Body of pancreas (tissue), 4 donors: ENCODE measurements around the gene RABGGTA.

Source experiments
- POLR2A ChIP-seq, 3 donors: fragments of 450-650 bp; IDR thresholded peaks; one replicate each; pipeline ENCODE4 v1.6.1; 2016; ENCODE audit warnings: antibody characterized with exemption in 3 of 3, mild to moderate bottlenecking in 2 of 3
- TF ChIP-seq, protein P1 (sequence below), 7 experiments: fragments of 450-650 bp in 4 of 7; fragments of 200-600 bp in 3 of 7; sonication (generic) in 3 of 7; IDR thresholded peaks; one replicate each; pipeline ENCODE4 v1.5.1; 2016 to 2019; ENCODE audit warnings: antibody characterized with exemption in 7 of 7

DNA sequence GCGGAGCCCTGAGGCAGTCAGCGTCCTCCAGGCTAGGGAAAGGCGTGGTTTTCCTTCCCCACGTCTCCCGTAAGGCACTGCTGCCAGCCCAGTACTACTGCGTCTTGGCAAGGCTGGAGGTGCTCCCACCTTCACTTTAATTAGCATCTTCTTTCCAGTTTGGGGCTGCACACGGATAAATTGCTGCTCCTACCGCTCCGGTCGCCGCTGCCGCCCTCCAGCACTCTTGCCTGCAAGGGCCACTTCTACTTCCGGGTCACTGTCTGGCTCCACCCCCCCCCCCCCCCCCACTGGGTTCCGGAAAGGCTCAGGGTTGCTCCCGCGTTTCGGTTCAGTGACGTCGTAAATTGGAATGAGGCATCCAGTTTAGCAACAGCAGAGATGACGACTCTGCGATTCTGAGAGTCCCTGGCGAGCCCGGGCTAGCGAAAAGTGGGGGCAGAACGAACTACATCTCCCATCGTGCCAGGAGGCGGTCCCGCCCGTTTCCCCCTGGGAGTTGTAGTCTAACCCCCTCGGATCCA, 39.2 kb downstream of the RABGGTA start, which contains the start of gene NEDD8:
- TF ChIP-seq, protein P1, sequence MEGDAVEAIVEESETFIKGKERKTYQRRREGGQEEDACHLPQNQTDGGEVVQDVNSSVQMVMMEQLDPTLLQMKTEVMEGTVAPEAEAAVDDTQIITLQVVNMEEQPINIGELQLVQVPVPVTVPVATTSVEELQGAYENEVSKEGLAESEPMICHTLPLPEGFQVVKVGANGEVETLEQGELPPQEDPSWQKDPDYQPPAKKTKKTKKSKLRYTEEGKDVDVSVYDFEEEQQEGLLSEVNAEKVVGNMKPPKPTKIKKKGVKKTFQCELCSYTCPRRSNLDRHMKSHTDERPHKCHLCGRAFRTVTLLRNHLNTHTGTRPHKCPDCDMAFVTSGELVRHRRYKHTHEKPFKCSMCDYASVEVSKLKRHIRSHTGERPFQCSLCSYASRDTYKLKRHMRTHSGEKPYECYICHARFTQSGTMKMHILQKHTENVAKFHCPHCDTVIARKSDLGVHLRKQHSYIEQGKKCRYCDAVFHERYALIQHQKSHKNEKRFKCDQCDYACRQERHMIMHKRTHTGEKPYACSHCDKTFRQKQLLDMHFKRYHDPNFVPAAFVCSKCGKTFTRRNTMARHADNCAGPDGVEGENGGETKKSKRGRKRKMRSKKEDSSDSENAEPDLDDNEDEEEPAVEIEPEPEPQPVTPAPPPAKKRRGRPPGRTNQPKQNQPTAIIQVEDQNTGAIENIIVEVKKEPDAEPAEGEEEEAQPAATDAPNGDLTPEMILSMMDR (IDR thresholded peaks at IDR 0.05): no peak
- peak in 2 of 3 donors; percentile 45 to 71 for TF ChIP-seq POLR2A (IDR thresholded peaks at IDR 0.05)
